SU-DHL-6 (cell line): ENCODE data around the gene LRP1B.

Source experiments
- EZH2phosphoT487 ChIP-seq: fragments of 200-600 bp; sonication (generic), shearing (Covaris generic); conservative IDR thresholded peaks from 2 replicates; pipeline ENCODE4 v1.6.1; 2018; ENCODE audit warnings: mild to moderate bottlenecking, antibody characterized with exemption, low read length, moderate library complexity, mixed read lengths
- TF ChIP-seq, protein P1 (sequence below): fragments of 200-600 bp; sonication (generic); IDR thresholded peaks from one replicate; pipeline ENCODE4 v1.5.1; 2017; ENCODE audit warnings: antibody characterized with exemption, mild to moderate bottlenecking, low read length, moderate library complexity; ENCODE audit not compliant: insufficient read depth, poor library complexity, severe bottlenecking

DNA sequence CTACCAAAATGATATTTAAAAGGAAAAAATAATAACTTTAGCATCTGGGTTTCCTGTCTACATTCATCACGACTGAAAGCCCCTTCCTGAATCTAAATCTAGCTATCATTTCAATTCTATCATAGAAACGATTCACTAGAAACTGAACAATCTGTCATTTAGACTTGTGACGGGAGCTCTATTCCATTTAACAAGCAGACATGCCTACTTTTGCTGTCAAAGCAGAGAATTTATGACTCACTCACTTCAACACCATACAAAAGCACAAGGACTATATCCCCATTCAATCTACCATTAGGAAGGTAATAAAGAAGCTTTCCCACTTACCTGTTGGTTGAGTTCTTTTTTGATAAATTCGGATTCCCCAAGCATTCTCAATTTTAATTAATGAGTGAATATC, 1072.3 kb downstream of the LRP1B start:
- TF ChIP-seq, protein P1, sequence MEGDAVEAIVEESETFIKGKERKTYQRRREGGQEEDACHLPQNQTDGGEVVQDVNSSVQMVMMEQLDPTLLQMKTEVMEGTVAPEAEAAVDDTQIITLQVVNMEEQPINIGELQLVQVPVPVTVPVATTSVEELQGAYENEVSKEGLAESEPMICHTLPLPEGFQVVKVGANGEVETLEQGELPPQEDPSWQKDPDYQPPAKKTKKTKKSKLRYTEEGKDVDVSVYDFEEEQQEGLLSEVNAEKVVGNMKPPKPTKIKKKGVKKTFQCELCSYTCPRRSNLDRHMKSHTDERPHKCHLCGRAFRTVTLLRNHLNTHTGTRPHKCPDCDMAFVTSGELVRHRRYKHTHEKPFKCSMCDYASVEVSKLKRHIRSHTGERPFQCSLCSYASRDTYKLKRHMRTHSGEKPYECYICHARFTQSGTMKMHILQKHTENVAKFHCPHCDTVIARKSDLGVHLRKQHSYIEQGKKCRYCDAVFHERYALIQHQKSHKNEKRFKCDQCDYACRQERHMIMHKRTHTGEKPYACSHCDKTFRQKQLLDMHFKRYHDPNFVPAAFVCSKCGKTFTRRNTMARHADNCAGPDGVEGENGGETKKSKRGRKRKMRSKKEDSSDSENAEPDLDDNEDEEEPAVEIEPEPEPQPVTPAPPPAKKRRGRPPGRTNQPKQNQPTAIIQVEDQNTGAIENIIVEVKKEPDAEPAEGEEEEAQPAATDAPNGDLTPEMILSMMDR: no peak
- no peak for TF ChIP-seq EZH2phosphoT487
